Body of pancreas (tissue), 4 donors: ENCODE results near the gene LCK. TPM values are rescaled to one million over a fixed set of nuclear protein-coding genes. Genes with fewer than 3 reads are reported as not detected.
A peak's percentile ranks its signal among the peaks of the same experiment; 100 is the strongest.
"Not testable (repeated sequence)": the region's sequence is repeated elsewhere in the genome, so short reads cannot be mapped to it uniquely, and the experiment has no call there.

Source experiments
- ATAC-seq: fragments of 150-250 bp; one replicate; pipeline ENCODE4 v1.9.1; 2016
- DNase-seq, 4 donors: peaks; one replicate each; pipeline ENCODE4 v3.0.0-alpha.2; 2019
- H3K27ac ChIP-seq, 4 donors: fragments of 200-600 bp; sonication (generic); 1 replicate in 3 of 4; 2 replicates in 1 of 4; pipeline versions ENCODE4 v1.5.1 to v1.6.1; 2016 to 2019; ENCODE audit warnings: mild to moderate bottlenecking in 1 of 4, mixed read lengths in 1 of 4, moderate library complexity in 1 of 4
- H3K27me3 ChIP-seq, 2 donors: fragments of 200-600 bp; sonication (generic); one replicate each; pipeline ENCODE4 v1.6.0; 2016; ENCODE audit warnings: mild to moderate bottlenecking in 1 of 2
- H3K36me3 ChIP-seq, 2 donors: fragments of 200-600 bp; sonication (generic); replicated peaks in 1 of 2; 2 replicates each; pipeline ENCODE4 v1.5.1; 2016; ENCODE audit warnings: low read depth in 2 of 2; ENCODE audit not compliant: insufficient read depth in 1 of 2
- H3K4me1 ChIP-seq: fragments of 200-600 bp; sonication (generic); one replicate; pipeline ENCODE4 v1.6.0; 2016
- H3K4me3 ChIP-seq, 2 donors: fragments of 200-600 bp; sonication (generic); 1 replicate in 1 of 2; 2 replicates in 1 of 2; pipeline ENCODE4 v1.5.1; 2016 to 2019
- H3K9me3 ChIP-seq, 3 donors: fragments of 200-600 bp; sonication (generic); 1 replicate in 2 of 3; 2 replicates in 1 of 3; pipeline ENCODE4 v1.5.1; 2016
- POLR2A ChIP-seq, 3 donors: fragments of 450-650 bp; IDR thresholded peaks; one replicate each; pipeline ENCODE4 v1.6.1; 2016; ENCODE audit warnings: antibody characterized with exemption in 3 of 3, mild to moderate bottlenecking in 2 of 3
- WGBS, 2 donors: methylation state at CpG; one replicate each; pipeline ENCODE4 v1.1.5; 2017; 5-methylcytosine and 5-hydroxymethylcytosine counted together
- intact Hi-C: fragments of 100-400 bp; cut with DNase I; formaldehyde crosslinking; loops from one replicate; pipeline ENCODE4 v1.15.1; 2023
- total RNA-seq, 2 donors: library from RNA; depleted of rRNA; stranded (reverse); fragments of >200 nt; gene quantifications; one replicate each; pipeline ENCODE4 v1.1.0, GENCODE V29; 2016
- TF ChIP-seq, protein P1 (sequence below), 7 experiments: fragments of 450-650 bp in 4 of 7; fragments of 200-600 bp in 3 of 7; sonication (generic) in 3 of 7; IDR thresholded peaks; one replicate each; pipeline ENCODE4 v1.5.1; 2016 to 2019; ENCODE audit warnings: antibody characterized with exemption in 7 of 7

LCK gene
- total RNA-seq, 2 donors from 2014 or later, result 1.6 TPM; not detected in 1

DNA sequence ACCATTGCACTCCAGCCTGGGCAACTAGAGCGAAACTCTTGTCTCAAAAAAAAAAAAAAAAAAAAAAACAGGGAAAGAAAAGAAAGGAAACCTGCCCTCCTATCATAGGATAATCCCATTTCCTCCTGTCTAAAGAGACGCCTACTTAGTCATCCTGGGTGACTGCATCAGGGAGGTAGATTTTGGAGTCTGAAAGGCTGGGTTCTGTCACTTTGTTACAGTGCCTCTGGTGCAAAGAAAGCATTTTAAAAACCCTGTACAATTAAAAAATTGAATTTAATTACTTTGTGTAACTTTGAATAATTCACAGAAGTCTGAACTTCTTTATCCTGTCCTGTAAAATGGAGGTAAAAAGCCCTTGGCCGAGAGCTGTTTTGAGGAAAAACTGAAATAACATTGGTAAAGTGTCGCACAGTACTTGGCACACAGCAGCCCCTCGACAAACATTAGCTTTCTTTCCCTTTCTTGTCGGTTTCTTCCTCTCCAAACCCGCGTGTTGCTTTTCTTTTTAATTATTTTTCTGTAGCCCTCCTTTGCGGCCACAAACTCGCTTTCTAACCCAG lies 40.2 kb downstream of the LCK start:
- TF ChIP-seq POLR2A (IDR thresholded peaks at IDR 0.05), result no peak
- TF ChIP-seq, protein P1, sequence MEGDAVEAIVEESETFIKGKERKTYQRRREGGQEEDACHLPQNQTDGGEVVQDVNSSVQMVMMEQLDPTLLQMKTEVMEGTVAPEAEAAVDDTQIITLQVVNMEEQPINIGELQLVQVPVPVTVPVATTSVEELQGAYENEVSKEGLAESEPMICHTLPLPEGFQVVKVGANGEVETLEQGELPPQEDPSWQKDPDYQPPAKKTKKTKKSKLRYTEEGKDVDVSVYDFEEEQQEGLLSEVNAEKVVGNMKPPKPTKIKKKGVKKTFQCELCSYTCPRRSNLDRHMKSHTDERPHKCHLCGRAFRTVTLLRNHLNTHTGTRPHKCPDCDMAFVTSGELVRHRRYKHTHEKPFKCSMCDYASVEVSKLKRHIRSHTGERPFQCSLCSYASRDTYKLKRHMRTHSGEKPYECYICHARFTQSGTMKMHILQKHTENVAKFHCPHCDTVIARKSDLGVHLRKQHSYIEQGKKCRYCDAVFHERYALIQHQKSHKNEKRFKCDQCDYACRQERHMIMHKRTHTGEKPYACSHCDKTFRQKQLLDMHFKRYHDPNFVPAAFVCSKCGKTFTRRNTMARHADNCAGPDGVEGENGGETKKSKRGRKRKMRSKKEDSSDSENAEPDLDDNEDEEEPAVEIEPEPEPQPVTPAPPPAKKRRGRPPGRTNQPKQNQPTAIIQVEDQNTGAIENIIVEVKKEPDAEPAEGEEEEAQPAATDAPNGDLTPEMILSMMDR (IDR thresholded peaks at IDR 0.05), result no peak
- H3K4me1 ChIP-seq, result peaks cover 29% of the 10 kb centered on the region
- ATAC-seq (no peak), DNase-seq (no peak)
- H3K27ac ChIP-seq, result peak overlapping the region; percentile 68 to 91 (median 86)
- peak overlapping the region in 1 of 2 donors; percentile 67 for H3K4me3 ChIP-seq
- H3K9me3 ChIP-seq, result no peaks in the 10 kb centered on the region
- H3K27me3 ChIP-seq, result no peaks in the 10 kb centered on the region
- intact Hi-C loops, result loop anchor here (10.0 kb wide), 1 partner anchor 56 kb away; no protein-coding TSS in a partner anchor
- no peaks in the 10 kb centered on the region for H3K36me3 ChIP-seq
- 38 to 39% methylated on average over 10 of the region's 10 CpGs for WGBS, 2 donors

DNA sequence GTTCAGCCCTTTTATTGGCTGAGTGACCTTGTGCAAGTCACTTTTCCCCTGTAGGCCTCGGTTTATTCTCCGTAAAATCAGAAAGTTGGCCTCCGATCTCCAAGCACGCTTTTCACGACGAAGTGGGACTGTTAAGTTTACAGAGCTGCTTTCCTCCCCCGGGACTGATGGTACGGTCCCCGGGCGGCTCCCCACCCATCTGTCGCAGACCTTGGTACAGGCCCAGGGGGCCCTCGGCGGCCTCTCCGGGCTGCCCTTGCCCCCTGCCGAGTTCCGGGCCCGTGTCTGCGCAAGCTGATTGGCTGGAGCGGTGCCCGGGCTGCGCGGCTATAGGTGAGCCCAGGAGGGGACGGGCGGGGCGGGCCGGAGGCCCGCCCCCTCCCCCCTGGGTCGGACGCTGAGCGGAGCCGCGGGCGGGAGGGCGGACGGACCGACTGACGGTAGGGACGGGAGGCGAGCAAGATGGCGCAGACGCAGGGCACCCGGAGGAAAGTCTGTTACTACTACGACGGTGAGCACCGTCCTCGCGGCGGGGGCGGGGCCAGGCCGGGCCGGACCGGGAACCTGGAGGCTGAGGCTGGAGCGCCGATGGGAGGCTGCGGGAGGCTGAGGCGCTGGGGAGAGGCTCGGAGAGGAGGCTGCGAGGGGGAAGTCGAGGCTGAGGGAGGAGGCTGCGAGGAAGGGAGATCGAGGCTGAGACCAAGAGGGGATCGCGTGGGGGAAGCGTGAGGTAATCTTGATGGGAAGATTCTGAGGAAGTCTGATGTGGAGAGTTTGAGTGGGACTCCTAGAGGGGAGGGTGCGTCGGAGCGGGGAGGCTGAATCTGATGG lies 40.9 kb downstream of the LCK start, which contains the start of gene HDAC1:
Gene HDAC1 (plus strand): TSS at position 376 of the 831 bp plus-strand sequence. CDS start 87 bp downstream, at position 463.
- Histone ChIP-seq H3K36me3 (no peaks in the 10 kb centered on the region), H3K4me1 (peaks cover 29% of the 10 kb centered on the region), H3K27ac (peak within 1 kb of the TSS; percentile 78 to 91 (median 86)), H3K27me3 (no peaks in the 10 kb centered on the region), H3K9me3 (no peaks in the 10 kb centered on the region), H3K4me3 (peak within 1 kb of the TSS; percentile 67 to 96)
- 0% methylated on average over 29 to 62 of the region's 67 CpGs for WGBS, 2 donors
- DNase-seq (peak; percentile 99 to 100 (median 99)), ATAC-seq (peak; percentile 99)
- intact Hi-C loops, result loop anchor here (10.0 kb wide), 1 partner anchor 57 kb away; no protein-coding TSS in a partner anchor
- TF ChIP-seq, protein P1 (IDR thresholded peaks at IDR 0.05), result peak in 1 of 7 experiments; percentile 9
- TF ChIP-seq POLR2A (IDR thresholded peaks at IDR 0.05), result peak; percentile 51 to 81 (median 79)

DNA sequence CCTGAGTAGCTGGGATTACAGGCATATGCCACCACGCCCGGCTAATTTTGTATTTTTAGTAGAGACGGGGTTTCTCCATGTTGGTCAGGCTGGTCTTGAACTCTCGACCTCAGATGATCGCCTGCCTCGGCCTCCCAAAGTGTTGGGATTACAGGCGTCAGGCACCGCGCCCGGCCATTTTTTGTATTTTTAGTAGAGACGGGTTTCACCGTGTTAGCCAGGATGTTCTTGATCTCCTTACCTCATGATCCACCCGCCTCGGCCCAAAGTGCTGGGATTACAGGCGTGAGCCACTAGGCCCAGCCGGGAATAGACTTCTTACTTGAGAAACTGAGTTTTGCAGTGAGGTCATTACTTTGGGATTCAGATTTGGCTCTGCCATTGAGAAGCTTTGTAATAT lies 47.1 kb downstream of the LCK start:
- peaks cover 11% of the 10 kb centered on the region for H3K4me1 ChIP-seq
- not testable (repeated sequence) for DNase-seq, H3K9me3 ChIP-seq, H3K4me3 ChIP-seq, H3K27me3 ChIP-seq, H3K36me3 ChIP-seq, ATAC-seq, H3K27ac ChIP-seq
- intact Hi-C loops, result loop anchor here (10.0 kb wide), 1 partner anchor 63 kb away; no protein-coding TSS in a partner anchor
- WGBS, 2 donors, result 96% methylated on average over 16 of the region's 16 CpGs

- no peak for ATAC-seq
Observed at GRCh38 chr1:32299327-32299726, 48.3 kb downstream of the LCK start.

DNA sequence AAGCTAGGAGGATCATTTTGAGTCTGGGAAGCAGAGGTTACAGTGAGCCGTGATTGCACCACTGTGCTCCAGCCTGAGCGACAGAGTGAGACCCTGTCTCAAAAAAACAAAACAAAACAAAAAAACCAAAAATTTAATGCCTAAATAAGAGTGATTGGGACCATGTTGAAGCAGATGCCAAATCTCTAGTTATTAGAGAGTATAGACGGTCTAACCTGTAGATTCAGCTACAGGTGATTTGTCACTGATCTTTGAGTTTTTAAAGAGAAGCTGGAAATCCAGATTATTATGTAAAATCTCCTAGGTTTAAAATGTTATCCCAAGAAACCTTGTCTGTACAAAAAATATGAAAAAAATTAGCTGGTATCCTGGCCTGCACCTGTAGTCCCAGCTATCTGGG lies 52.3 kb downstream of the LCK start:
- 98% methylated on average over 3 of the region's 3 CpGs for WGBS, 2 donors
- ATAC-seq (no peak), DNase-seq (no peak)
- peaks cover 0 to 4% of the 10 kb centered on the region in 2 donors for H3K36me3 ChIP-seq
- intact Hi-C loops, result no loop called here
- no peak overlapping the region for H3K4me3 ChIP-seq
- H3K27me3 ChIP-seq, result no peaks in the 10 kb centered on the region
- H3K4me1 ChIP-seq, result peaks cover 9% of the 10 kb centered on the region
- H3K27ac ChIP-seq, result no peak overlapping the region
- H3K9me3 ChIP-seq, result no peaks in the 10 kb centered on the region
- TF ChIP-seq, protein P1 (IDR thresholded peaks at IDR 0.05), result no peak
- TF ChIP-seq POLR2A (IDR thresholded peaks at IDR 0.05), result no peak

More at GRCh38 chr1:32299327-32299726, 48.3 kb downstream of the LCK start:
- intact Hi-C loops, result loop anchor here (10.0 kb wide), 1 partner anchor 65 kb away; no protein-coding TSS in a partner anchor
- Histone ChIP-seq H3K27me3 (no peaks in the 10 kb centered on the region), H3K9me3 (no peaks in the 10 kb centered on the region), H3K36me3 (peaks cover 0 to under 1% of the 10 kb centered on the region in 2 donors), H3K27ac (no peak overlapping the region), H3K4me1 (peaks cover 9% of the 10 kb centered on the region), H3K4me3 (no peak overlapping the region)
- TF ChIP-seq, protein P1 (IDR thresholded peaks at IDR 0.05), result no peak
- TF ChIP-seq POLR2A (IDR thresholded peaks at IDR 0.05), result no peak
- DNase-seq, result no peak
